HT-29 (cell line): ENCODE results near the gene IL12A. TPM values are rescaled to one million over a fixed set of nuclear protein-coding genes. Genes with fewer than 3 reads are reported as not detected.

Source experiments
- DNase-seq: peaks from one replicate; pipeline ENCODE4 v3.0.0-alpha.2; 2015; ENCODE audit warnings: low spot score
- total RNA-seq: library from RNA; depleted of rRNA; stranded (reverse); fragments of >200 nt; shearing (Covaris generic); gene quantifications from 2 replicates; pipeline ENCODE4 v1.2.3, GENCODE V29; 2014

The IL12A gene
- total RNA-seq, 1 experiment from 2014 or later = not detected

DNA sequence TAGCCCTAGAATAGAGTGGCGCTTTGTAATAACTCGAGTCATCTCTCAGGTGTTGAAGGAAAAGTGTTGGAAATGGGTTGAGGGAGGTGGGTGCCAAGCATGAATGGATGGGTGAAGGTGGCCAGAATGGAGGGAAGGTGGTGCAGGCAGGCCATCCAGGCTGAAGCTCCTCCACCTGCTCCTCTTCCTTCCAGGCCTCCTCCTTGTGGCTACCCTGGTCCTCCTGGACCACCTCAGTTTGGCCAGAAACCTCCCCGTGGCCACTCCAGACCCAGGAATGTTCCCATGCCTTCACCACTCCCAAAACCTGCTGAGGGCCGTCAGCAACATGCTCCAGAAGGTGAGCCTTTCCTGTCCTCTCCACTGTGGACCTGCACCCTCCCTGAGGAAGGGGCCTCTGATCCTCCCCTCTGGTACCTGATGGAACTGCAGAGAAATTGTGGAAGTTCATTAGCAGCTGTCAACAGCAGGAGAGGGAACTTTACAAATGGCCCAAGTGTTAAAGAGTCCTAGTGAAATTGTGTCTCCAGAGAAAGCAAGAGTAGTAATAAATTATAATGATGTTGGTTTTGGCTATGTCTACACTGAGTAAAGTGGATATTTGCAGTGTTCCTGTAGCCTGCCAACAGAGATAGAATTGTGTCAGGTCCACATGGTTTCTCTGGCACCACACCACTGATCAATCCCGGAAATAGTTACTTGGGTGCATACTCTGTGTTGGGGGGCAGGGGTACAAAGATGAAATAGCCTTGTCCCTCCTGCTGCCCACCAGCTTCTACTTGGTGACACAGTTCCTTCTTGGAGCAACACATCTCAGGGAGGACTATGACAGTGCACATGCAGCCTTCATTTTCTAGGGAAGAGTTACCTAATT is 1.6 kb downstream of the IL12A start:
- no peak for DNase-seq

GRCh38 chr3:159991591-159991990 is 3.0 kb downstream of the IL12A start:
- no peak for DNase-seq

DNA sequence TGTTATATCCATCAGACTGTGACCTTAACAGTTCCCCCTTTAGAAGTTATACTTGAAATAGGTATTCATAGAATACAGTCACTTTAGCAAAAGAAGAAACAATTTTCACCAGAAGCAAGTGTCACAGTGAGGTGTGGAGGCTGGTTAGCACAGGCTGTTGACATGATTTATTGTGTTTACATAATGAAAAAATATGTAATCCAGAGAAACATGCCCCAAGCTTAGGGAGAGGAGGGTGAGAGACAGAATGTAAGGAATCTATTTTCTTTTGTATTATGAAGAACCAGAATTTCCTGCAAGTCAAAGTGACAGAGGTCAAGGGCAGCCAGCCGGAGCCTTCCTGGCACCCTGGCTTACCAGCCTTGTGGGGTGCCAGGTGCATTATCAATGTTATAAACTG is 4.0 kb downstream of the IL12A start:
- DNase-seq = no peak

DNA sequence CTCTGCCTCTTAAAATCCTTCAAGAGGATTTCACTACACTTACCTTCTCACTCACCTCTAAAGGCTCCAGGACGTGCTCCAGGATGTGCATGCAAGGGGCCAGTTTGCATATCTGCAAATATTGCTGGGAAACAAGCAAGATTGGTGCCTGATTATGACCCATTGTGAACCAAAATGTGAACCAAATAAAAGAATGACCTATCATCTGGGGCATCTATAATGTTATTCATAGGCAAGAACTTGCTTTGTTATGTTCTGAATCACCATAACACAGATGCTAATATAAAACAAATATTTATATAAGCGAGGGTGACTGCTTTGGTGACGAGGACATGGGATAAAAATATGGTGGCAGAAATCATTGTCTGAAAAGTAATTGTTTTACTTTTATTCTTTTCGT is 5.5 kb downstream of the IL12A start:
- no peak for DNase-seq

GRCh38 chr3:159995091-159995490 is 6.5 kb downstream of the IL12A start:
- no peak for DNase-seq

- no peak for DNase-seq
Observed at GRCh38 chr3:159996018-159996417, 7.4 kb downstream of the IL12A start.

- DNase-seq = no peak
Observed at GRCh38 chr3:159996959-159997358, 8.3 kb downstream of the IL12A start.

- no peak for DNase-seq
Observed at GRCh38 chr3:160001148-160001760, 12.6 kb downstream of the IL12A start.

DNA sequence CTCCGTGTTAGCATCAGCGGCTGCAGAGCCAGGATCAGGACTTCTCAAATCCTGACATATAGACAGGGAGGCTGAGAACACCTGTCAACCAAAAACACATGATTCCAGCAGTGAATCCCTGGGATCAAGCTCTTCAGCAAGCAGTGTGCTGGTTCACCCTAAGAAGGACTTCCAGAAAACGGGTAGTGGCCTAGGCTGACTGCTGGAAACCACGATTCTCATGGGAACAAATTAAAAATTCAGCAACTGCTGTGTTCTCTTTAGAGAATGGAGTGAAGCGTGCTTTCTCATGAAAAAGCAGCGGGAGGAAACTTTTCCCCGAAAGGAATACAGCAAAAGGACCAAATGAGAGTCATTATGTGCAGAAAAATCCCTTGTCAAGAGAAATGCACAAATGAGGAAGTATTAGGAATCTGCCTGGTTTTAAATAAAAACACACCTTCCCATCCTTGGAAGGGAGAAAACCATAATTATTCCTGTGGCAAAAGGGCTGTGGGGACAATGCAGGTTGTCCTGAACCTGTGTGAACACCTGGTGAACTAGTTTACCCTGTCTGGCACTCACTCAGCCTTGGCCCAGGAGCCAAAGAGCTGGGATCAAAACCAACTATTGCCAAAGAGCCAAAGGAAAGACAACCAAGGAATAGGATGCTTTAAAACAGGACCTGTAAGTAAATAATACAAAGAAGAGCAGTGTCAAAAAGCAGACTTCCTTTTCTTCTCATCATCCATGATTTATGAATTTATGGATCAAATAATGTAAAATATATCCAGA is 13.4 kb downstream of the IL12A start:
- no peak for DNase-seq

DNA sequence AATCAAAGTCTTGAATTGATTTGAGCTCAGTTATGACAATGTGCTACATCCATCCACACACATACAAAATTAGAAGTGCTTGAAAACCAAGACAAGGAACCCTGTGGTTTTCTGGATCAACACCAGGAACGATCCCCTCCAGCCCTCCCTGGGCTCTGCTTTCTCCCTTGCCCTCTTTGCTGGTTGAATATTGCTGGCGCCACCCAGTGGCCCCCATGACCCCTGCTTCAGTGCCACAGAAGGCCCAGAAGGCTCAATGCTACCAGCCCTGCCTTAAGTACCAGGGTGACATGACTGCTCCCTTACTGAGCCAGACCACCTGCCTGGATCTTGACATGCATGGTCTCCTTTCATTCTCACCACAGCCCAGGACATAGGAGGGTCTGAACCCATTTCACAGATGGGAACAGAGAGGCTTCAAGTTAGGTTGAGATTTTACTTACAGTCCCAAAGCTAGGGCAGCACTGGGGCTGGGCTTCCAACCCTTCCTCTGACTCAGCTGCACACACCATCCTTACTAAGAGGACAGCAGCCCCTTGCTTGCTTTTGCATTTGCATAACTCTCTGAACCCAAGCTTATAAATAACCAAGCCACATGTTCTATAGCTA is 15.0 kb downstream of the IL12A start:
- DNase-seq = peak; percentile 67

DNA sequence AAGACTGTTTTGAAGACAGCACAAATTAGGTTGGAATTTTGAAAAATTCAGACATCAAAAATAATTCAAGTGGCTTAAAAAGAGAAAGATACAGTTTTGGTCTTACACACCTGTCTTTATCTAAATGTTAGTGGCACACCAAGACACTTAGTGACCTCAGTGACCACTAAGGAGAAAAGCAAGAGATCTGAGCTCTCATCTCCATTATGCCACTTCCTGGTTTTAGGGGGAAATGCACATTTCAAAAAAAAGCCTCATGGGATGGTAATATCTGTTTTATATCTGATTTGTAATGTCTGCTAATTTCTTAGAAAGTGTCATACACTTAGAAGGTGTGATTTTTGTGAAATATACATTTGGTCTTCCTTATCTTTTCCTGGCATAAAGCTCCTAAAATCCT is 16.4 kb downstream of the IL12A start:
- no peak for DNase-seq

GRCh38 chr3:160006282-160007163 is 17.9 kb downstream of the IL12A start:
- peak; percentile 81 for DNase-seq

- DNase-seq = no peak
Observed at GRCh38 chr3:160008961-160009360, 20.3 kb downstream of the IL12A start.

DNA sequence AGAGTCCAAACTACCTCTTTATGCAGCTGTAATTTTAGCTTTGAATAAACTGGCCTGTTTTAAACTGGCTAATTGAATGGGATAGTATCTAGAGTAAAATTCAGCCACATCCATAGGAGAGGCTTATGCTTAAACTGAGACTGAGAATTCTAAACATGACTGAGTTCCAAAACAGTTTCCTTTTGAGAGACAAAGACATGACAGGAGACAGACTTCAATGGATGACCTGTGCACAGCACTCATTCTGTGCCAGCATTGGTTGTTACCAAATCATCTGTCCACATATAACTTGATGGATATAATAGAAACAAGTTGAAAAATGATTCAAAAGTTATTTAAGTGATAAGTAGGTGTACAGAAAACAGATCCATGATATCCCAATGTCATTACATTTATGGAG is 20.9 kb downstream of the IL12A start:
- no peak for DNase-seq

GRCh38 chr3:160010578-160010977 is 21.9 kb downstream of the IL12A start:
- no peak for DNase-seq

GRCh38 chr3:160012108-160012507 is 23.5 kb downstream of the IL12A start:
- no peak for DNase-seq

DNA sequence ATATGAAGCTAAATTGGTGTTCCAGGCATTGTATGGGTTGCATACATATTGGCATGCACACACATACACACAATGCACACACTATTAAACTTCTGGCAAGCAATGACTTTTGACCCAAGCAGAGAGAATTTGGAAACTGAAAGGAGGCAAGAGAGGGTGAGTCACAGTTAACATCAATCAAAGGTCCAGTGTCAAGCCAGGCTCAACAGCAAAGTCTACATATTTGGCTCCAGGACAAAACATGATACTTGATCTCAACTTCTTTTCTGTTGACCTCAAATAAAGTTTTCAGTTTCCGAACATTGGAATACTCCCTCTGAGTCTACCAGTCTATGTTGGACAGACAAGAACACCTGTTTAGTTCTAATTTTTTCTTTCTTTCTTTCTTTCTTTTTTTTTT is 28.3 kb downstream of the IL12A start:
- no peak for DNase-seq

DNA sequence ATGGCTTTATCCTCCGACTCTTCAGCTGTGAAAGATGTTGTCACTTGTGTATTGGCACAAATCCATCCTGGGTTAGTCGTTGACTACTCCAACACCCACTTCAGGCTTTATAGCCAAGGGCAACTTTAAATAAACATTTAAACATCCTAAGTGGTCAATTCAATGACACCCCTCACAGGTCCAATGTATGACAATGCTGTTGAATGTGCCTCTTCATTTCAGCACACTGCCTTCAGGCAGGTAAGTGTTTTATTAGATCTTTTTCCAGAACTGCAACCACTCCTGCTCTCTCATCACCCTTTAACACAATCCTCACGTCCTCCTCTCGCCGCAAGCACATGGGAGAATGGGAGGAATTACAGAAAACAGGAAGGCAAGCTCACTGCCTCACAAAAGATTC is 30.3 kb downstream of the IL12A start:
- no peak for DNase-seq

GRCh38 chr3:160020057-160020711 is 31.5 kb downstream of the IL12A start:
- no peak for DNase-seq

DNA sequence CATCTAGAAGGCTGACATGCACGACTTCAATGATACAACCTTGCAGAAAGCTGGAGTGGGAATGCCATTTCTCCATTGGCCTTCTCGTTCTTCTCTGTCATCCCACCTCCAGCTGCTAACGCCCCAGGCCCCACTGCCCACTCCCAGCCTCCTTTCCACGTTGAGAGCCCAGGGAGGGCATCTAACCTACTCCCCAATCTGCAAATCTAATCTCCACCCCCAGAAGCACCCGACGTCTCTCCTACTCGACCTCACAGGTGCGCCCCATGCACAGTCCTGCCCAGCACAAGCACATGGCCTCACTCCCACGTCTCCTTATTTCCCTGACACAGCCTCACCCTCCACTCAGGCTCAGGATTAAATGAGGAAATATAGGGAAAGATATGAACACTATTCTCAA is 33.4 kb downstream of the IL12A start:
- no peak for DNase-seq
